NCI-H82 treated with DMSO at 0.1 percent for 48 hours (cell line): Measurements from ENCODE around the gene SMYD2.

ENCODE experiments used
- DNase-seq: peaks from one replicate; lab custom pipeline; 2025; ENCODE audit not compliant: unreplicated experiment; lab: John Stamatoyannopoulos, UW

Gene SMYD2

GRCh38 chr1:214281021-214281719 is at the start of gene SMYD2:
TSS of gene SMYD2 (plus strand) at chr1:214281159. CDS start at chr1:214281255, 96 bp downstream.
- peak; percentile 53 for DNase-seq

DNA sequence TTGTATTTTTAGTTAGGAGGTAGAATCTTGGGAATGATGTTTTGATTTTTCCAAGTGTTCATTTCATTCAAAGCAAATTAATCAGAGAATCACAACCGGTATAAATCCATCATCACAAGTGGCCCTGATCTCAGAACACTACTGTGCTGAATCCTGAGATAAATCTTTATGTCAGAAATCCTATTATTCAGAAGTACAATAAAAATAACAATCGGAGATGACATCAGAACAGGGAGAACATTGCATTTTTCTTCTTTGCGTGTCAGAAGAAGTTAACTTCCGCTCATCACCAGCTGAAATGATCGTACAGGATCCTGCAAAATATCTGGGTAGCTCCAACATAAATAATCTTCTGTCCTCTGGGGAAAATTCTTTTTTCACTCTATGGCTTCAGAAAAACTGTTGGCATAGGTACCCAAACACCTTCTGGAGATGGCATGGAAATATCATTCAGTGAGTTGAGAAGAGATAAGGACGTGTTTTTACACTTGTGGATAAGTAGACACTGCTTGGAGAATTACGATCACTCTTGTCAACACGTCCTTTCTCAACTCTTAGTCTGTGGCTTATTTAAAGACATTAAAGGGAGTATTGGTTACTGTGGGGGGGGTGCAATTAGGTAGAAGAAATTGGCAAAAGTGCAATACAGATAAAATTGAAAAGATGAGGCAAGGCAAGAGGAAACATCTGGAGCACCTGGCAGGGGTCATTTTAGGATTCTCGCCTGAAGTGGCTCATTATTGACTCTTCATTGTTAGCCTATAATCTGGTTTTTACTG is 46.9 kb upstream of the SMYD2 start:
- no peak for DNase-seq

- DNase-seq = no peak
Observed at GRCh38 chr1:214234635-214235025, 46.3 kb upstream of the SMYD2 start.

DNA sequence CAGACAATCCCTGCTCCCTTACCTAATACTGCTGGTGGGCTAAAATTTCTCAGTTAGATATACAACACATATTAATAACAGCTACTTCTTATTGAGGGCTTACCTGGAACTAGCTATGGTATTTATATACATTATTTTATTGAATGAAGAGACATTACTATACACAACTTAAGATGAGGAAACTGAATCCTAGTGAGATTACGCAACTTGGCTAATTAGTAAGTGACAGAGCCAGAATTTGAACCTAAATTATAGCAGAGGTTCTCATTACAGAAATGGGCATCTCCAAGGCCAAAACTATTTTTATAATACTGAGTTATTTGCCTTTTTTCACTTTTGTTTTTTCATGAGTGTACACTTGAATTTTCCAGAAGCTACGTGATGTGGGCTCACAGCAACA is 44.5 kb upstream of the SMYD2 start:
- DNase-seq = no peak

DNA sequence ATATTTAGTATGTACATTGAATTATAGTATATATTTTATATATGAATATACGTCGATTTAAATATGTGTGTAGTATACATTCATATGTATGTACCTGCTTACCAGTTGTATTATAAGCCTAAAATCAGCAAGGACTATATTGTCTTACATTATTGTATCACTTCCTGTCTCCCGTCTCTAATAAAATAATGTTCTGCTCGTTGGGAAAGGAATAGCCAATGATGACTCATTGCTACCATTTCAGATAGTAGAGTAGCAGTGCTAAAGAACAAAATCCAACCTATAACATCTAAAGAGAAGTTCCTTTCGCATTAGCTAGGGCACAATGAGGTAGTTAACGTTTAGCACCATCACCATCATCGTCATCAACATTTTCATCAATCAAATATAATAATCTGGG is 39.9 kb upstream of the SMYD2 start:
- no peak for DNase-seq

GRCh38 chr1:214244252-214244651 is 36.7 kb upstream of the SMYD2 start:
- DNase-seq = no peak

- no peak for DNase-seq
Observed at GRCh38 chr1:214244841-214245240, 36.1 kb upstream of the SMYD2 start.

DNA sequence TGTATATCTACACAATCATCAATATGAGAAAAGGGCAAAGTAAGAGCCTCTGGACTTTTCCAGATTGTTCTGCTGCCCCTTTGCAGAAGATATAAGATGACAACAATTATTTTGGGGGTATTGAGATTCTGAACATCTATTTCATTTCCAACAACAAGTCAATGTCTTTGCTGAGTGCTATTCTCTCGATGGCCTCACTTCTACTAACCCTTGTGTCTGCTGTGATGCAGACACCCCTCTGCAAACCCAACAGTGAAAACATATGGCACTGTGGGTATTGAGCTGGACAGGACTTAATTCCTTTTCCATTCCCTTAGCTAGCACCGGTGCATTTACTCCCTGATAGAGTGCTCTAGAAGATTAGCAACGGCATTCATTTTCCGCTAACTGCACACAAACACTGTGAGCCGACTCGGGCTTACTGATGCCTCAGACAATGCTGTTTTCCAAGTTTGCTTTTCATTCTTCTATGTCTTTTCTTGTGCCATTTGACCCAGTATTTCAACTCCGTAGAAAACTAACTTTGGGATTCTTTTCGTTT is 33.4 kb upstream of the SMYD2 start:
- peak; percentile 19 for DNase-seq

DNA sequence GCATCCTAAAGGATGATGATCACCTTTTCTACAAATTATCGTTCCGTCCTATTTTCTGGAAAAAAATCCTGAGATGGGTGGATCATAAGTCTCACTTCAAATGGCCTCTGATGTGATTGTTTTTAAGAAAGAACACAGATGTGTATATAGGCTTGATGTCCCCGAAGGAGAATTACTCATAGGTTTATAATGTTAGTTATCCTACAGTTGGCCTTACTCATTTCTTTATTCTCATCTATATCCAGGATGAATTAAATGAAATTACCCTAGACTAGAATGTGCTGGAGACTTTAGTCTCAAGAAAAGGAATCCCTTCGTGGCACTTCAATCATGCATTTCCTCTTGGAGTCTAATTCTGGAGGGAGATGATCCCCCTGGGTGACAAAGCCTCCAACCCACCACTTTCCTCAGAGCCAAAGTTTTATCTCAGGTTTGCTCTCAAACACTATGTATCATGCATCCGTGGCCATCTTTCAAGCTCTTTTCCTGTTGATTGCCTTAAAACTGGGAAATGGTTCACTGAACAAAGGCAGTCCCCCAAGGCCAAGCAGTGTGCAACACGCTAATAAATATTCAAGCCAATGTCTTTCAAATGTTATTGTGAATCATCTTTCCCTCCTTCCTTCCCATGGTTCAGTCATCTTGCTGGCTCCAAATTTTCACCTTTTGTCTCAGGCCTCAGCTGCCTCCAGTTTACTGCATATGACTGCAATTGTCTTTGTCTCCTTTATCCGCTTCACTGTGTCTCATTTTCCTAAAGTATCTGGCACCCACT is 32.5 kb upstream of the SMYD2 start:
- DNase-seq = no peak

- DNase-seq = no peak
Observed at GRCh38 chr1:214249651-214250050, 31.3 kb upstream of the SMYD2 start.

- no peak for DNase-seq
Observed at GRCh38 chr1:214251354-214251753, 29.6 kb upstream of the SMYD2 start.

DNA sequence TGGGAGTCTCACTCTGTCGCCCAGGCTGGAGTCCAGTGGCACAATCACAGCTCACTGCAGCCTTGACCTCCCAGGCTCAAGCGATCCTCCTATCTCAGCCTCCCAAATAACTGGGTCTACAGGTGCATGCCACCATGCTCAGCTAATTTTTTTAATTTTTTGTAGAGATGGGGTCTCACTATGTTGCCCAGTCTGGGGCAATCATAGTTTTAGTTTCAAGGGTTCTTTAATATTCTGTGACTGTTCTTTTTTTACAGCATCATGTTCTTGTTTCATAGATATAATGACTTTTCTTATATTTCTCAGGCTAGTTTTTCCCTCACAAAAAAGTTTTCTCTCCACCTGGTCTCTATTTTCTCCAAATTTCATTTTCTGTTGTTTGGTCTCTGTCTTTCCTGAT is 25.4 kb upstream of the SMYD2 start:
- DNase-seq = no peak

DNA sequence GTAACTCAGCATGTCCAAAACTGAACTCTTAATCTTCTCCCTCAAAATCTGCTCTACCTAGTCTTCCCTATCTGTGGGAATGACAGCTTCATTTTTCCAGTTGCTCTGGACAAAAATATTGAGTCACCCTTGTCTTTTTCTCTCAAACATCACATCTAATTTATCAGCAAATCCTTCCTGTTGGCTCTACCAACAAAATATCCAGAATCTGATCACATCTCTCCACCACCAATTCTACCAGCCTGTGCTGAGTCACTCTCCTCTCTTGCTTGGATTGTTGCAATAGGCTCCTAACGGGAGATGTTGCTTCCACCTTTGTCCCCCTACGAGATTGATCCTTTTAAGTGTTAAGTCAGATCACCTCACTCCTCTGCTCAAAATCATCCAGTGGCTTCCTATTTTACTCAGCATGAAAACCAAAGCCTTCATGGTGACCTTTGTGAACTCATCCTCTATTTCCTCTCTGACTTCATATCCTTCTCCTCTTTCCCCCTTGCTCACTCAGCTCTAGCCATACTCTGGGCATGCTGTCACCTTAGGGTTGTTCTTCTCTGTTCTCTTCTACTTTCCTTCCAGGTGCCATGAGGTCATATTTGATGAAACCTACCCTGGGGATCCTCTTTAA is 21.5 kb upstream of the SMYD2 start:
- DNase-seq = no peak

DNA sequence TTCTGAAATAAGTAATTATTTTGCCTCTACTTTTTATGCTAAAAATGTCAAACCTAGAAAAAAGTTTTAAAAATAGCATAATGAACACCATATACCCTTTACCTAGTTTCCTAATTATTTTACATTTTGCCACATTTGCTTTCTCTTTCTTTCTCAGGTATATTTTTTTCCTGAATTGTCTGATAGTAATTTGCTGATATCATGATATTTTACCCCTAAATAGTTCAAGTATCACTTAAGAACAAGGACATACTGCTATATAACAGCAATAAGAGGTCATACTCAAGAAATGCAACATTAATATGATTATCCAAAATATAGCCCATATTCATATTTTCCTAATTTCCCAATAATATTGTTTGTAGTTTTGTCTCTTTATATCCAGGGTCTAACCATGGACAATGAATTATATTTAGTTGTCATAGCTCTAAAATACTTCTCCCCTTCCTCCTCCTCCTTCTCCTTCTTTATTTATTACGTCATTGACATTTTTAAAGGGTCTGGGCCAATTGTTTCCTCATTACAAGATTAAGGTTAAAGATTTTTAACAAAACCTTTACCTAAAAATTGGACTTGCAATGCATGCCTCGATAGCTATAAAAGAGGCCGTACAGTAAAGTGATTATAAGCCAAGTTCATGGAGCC is 20.3 kb upstream of the SMYD2 start:
- DNase-seq = no peak

- DNase-seq = peak; percentile 81
Observed at GRCh38 chr1:214261206-214262123, 19.5 kb upstream of the SMYD2 start.

GRCh38 chr1:214264196-214264595 is 16.8 kb upstream of the SMYD2 start:
- no peak for DNase-seq

- DNase-seq = no peak
Observed at GRCh38 chr1:214264976-214265375, 16.0 kb upstream of the SMYD2 start.

DNA sequence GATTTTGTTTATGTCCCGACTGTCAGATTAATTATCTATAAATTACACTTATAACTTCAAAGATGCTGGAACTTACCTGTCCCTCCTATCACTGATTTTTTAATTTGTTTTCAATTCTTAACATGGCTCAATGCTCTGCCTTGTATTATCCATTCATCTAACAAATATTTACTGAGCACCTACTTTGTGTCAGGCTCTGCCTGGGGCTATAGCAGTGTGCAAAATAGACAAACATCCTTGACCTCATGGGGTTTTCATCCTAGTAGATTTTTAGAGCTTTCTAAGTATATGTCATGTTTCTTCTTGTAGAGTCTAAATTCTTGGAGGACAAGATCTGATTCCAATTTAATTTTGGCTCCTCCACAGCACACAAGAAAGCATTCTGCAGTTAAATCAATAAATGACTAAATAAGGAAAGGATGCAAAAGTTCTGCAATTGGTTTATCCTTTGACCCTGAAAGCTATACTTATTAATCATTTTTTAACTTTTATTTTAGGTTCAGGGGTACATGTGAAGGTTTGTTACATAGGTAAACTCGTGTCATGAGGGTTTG is 10.8 kb upstream of the SMYD2 start:
- no peak for DNase-seq

GRCh38 chr1:214271174-214271858 is 9.6 kb upstream of the SMYD2 start:
- DNase-seq = no peak
